Natural killer cell (primary cell): ENCODE data around the gene CCN5. TPM values are rescaled to one million over a fixed set of nuclear protein-coding genes. Genes with fewer than 3 reads are reported as not detected.

Source experiments
- ATAC-seq, 3 donors: fragments of 150-1000 bp in 2 of 3; fragments of 200-7000 bp in 1 of 3; cut with Tn5 transposase; 1 replicate in 1 of 3; 2 replicates in 2 of 3; pipeline ENCODE4 v1.10.0; 2021; ENCODE audit warnings: mild to moderate bottlenecking in 2 of 3, moderate library complexity in 2 of 3
- DNase-seq, 2 donors: peaks; one replicate each; pipeline versions ENCODE4 v3.0.0 to v3.0.0-alpha.2; 2013 to 2021; ENCODE audit warnings: mixed read lengths in 1 of 2
- H3K27ac ChIP-seq: one replicate; pipeline ENCODE4 v1.5.1; 2013; ENCODE audit warnings: mild to moderate bottlenecking, low read length
- H3K27me3 ChIP-seq: one replicate; pipeline ENCODE4 v1.6.1; 2013; ENCODE audit warnings: low read length; ENCODE audit not compliant: control insufficient read depth, insufficient read depth
- H3K36me3 ChIP-seq: one replicate; pipeline ENCODE4 v1.6.1; 2013; ENCODE audit warnings: low read length; ENCODE audit not compliant: control insufficient read depth, insufficient read depth
- H3K4me1 ChIP-seq: one replicate; pipeline ENCODE4 v1.6.1; 2013; ENCODE audit warnings: low read length; ENCODE audit not compliant: control insufficient read depth, insufficient read depth
- H3K4me3 ChIP-seq: one replicate; pipeline ENCODE4 v1.5.1; 2013; ENCODE audit warnings: low read length
- H3K9me3 ChIP-seq: one replicate; pipeline ENCODE4 v1.6.1; 2013; ENCODE audit warnings: low read length; ENCODE audit not compliant: control insufficient read depth, insufficient read depth
- H3K27ac Mint-ChIP-seq, 2 donors: one replicate each; pipeline ENCODE4 v1.8.0; 2022; ENCODE audit warnings: mild to moderate bottlenecking in 2 of 2, mixed read lengths in 2 of 2, moderate library complexity in 1 of 2
- H3K27me3 Mint-ChIP-seq, 2 donors: one replicate each; pipeline ENCODE4 v1.8.0; 2022; ENCODE audit warnings: low read depth in 2 of 2, mixed read lengths in 2 of 2
- H3K36me3 Mint-ChIP-seq: one replicate; pipeline ENCODE4 v1.8.0; 2022; ENCODE audit warnings: mixed read lengths
- H3K4me1 Mint-ChIP-seq, 2 donors: one replicate each; pipeline ENCODE4 v1.8.0; 2022; ENCODE audit warnings: mixed read lengths in 2 of 2
- H3K4me3 Mint-ChIP-seq: one replicate; pipeline ENCODE4 v1.8.0; 2022; ENCODE audit warnings: mild to moderate bottlenecking, moderate library complexity, mixed read lengths
- H3K9me3 Mint-ChIP-seq, 2 donors: one replicate each; pipeline ENCODE4 v1.8.0; 2022; ENCODE audit warnings: mixed read lengths in 2 of 2
- CTCF ChIP-seq: fragments of 200-600 bp; IDR thresholded peaks from one replicate; pipeline ENCODE4 v1.8.0; 2022; ENCODE audit warnings: antibody characterized with exemption
- WGBS: methylation state at CpG from one replicate; pipeline ENCODE4 v1.1.7; 2013; ENCODE audit warnings: missing lambda C conversion rate; ENCODE audit not compliant: insufficient coverage; 5-methylcytosine and 5-hydroxymethylcytosine counted together
- intact Hi-C: fragments of 100-400 bp; cut with micrococcal nuclease; formaldehyde crosslinking; loops from one replicate; pipeline ENCODE4 v1.14.2; 2022
- total RNA-seq, 4 donors: library from RNA; stranded (reverse); fragments of 120-200 nt in 1 of 4; gene quantifications; one replicate each; pipeline versions ENCODE4 v1.2.3 to v1.2.4, GENCODE V29; 2013 to 2022

The CCN5 gene
- total RNA-seq, 3 donors from 2014 or later (not counting 1 experiment from before 2014, with no cell fraction given): not detected

DNA sequence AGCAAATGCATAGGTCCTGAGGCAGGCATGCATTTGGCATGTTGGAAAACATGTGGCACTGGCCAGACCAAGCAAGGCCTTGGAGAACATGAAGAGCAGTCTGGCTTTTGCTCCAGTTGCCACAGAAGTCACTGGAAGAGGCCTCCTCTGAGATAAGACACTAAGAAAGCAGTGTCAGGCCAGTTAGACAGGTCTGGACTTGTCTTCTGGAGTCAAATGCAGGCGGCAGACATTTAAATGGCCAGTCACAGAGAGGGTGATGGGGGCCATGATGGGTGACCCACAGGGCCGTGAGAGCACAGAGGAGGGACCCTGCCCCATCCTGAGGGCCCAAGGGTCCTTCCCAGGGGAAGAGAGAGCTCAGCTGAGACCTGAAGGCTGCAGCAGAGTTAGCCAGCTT is 36.9 kb upstream of the CCN5 start:
- no peak overlapping the region for H3K27ac ChIP-seq
- DNase-seq (no peak), ATAC-seq (no peak)
- intact Hi-C loops: no loop called here
- no peak for TF ChIP-seq CTCF
- Mint-ChIP-seq H3K4me3 (no peak overlapping the region), H3K27ac (no peak overlapping the region), H3K9me3 (no peaks in the 10 kb centered on the region), H3K27me3 (no peaks in the 10 kb centered on the region), H3K4me1 (no peaks in the 10 kb centered on the region), H3K36me3 (no peaks in the 10 kb centered on the region)
- no peaks in the 10 kb centered on the region for H3K27me3 ChIP-seq
- no CpG with 5 or more reads among the region's 2 CpGs for WGBS
- H3K36me3 ChIP-seq: no peaks in the 10 kb centered on the region
- H3K9me3 ChIP-seq: no peaks in the 10 kb centered on the region
- no peaks in the 10 kb centered on the region for H3K4me1 ChIP-seq
- H3K4me3 ChIP-seq: no peak overlapping the region

- H3K4me3 ChIP-seq: no peak overlapping the region
- TF ChIP-seq CTCF: no peak
- Mint-ChIP-seq H3K27ac (no peak overlapping the region), H3K9me3 (no peaks in the 10 kb centered on the region), H3K4me3 (no peak overlapping the region), H3K27me3 (no peaks in the 10 kb centered on the region), H3K36me3 (no peaks in the 10 kb centered on the region), H3K4me1 (no peaks in the 10 kb centered on the region)
- H3K36me3 ChIP-seq: no peaks in the 10 kb centered on the region
- peaks cover 3% of the 10 kb centered on the region for H3K4me1 ChIP-seq
- no CpG with 5 or more reads among the region's 12 CpGs for WGBS
- no peak for DNase-seq
- intact Hi-C loops: no loop called here
- no peak for ATAC-seq
- H3K27me3 ChIP-seq: no peaks in the 10 kb centered on the region
- no peaks in the 10 kb centered on the region for H3K9me3 ChIP-seq
- H3K27ac ChIP-seq: no peak overlapping the region
These were observed 36.1 kb upstream of the CCN5 start for GRCh38 chr20:44678990-44679611.

DNA sequence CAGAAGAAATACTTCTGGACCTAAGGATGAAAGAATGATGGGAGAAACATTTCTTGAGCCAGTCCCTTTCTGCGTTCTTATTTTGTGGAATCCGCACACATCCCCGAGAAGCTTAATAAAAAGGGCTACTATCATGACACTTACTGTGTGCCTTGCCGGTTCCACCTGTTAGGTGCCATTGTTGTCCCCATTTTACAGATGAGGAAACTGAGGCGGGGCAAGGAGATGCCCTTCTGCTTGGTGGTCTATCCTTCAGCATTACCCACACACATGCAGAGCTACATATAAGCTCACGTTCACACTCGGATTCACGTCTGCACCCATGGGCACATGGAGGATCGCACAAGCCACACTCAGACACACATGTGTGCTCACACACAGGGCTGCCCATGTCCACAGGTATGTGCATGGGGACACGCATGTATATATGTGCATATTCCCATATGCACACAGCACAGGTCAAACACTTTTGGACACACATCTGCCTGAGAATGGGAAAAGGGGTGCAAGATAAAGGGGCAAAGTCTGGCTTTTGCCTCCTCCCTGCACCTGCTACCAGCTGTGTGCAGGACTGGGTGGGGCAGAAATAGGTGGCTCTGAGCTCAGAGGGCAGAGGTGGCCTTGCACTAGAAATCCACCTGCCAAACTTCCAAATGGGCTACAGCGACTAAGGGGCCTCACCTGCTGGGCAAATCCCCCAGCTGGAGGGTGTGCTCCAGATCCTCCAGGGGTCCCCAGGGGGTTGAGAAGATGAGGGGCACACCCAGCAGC is 33.2 kb upstream of the CCN5 start:
- ATAC-seq (no peak), DNase-seq (no peak)
- Histone ChIP-seq H3K4me1 (peaks cover 6% of the 10 kb centered on the region), H3K4me3 (no peak overlapping the region), H3K9me3 (no peaks in the 10 kb centered on the region), H3K27ac (no peak overlapping the region), H3K36me3 (no peaks in the 10 kb centered on the region), H3K27me3 (no peaks in the 10 kb centered on the region)
- intact Hi-C loops: loop anchor here (10.0 kb wide), 1 partner anchor 613 kb away; no protein-coding TSS in a partner anchor
- H3K27me3 Mint-ChIP-seq: peaks cover under 1 to 2% of the 10 kb centered on the region in 2 donors
- 92% methylated on average over 11 of the region's 11 CpGs for WGBS
- H3K4me3 Mint-ChIP-seq: no peak overlapping the region
- no peak overlapping the region for H3K27ac Mint-ChIP-seq
- no peaks in the 10 kb centered on the region for H3K36me3 Mint-ChIP-seq
- no peak for TF ChIP-seq CTCF
- no peaks in the 10 kb centered on the region for H3K9me3 Mint-ChIP-seq
- H3K4me1 Mint-ChIP-seq: peaks cover 6 to 10% of the 10 kb centered on the region in 2 donors
